K562 (cell line): ENCODE data around the gene ETFBKMT. TPM values are rescaled to one million over a fixed set of nuclear protein-coding genes. Genes with fewer than 3 reads are reported as not detected.

Experiments
- ATAC-seq: fragments of 200-7000 bp; cut with Tn5 transposase; 3 replicates; pipeline ENCODE4 v1.9.1; 2020; ENCODE audit warnings: moderate library complexity
- BruUV-seq: library from RNA; stranded (reverse); fragments of 400-500 nt; replicated peaks from 2 replicates; lab custom pipeline; 2021; lab: Mats Ljungman, UMichigan
- CTCF ChIA-PET: fragments of 300-600 bp; formaldehyde crosslinking; extraction: SDS; loops from one replicate; lab custom pipeline; 2021; ENCODE audit warnings: low intra/inter-chr PET ratio; lab: Yijun Ruan, JAX
- POLR2A ChIA-PET: fragments of 300-600, 350-650 bp; sonication (Branson Sonifier 250); formaldehyde crosslinking; extraction: SDS; loops from one replicate; lab custom pipeline; 2021; ENCODE audit warnings: antibody characterized with exemption, inconsistent platforms; lab: Yijun Ruan, JAX
- DNase-seq, 4 experiments: peaks; one replicate each; pipeline versions ENCODE4 v3.0.0 to v3.0.0-alpha.2; 2011 to 2018; ENCODE audit warnings: low spot score in 3 of 4, mixed read lengths in 3 of 4; ENCODE audit errors: extremely low read depth in 1 of 4
- FAIRE-seq: peaks from 2 replicates; lab custom pipeline; 2011; peaks lifted over from hg19 to GRCh38; lab: Jason Lieb, UNC
- H2AFZ ChIP-seq: 2 replicates; pipeline ENCODE4 v1.6.0; 2011; ENCODE audit warnings: low read depth, low read length, control low read depth, inconsistent platforms
- H3K27ac ChIP-seq: fragments of 200-600 bp; 3 replicates; pipeline ENCODE4 v1.8.0; 2011; ENCODE audit warnings: low read depth, mild to moderate bottlenecking, control low read depth, inconsistent platforms, low read length, moderate library complexity, mixed read lengths; ENCODE audit errors: extremely low read depth
- H3K27me3 ChIP-seq, 2 experiments: fragments of 300-600 bp in 1 of 2; 2 replicates in 1 of 2; 3 replicates in 1 of 2; pipeline versions ENCODE4 v1.6.0 to v1.8.0; 2011; ENCODE audit warnings: inconsistent platforms in 2 of 2, low read length in 2 of 2, mild to moderate bottlenecking in 1 of 2, mixed read lengths in 1 of 2, moderate library complexity in 1 of 2; ENCODE audit not compliant: control insufficient read depth in 2 of 2, insufficient read depth in 2 of 2
- H3K36me3 ChIP-seq: fragments of 300-600 bp; 3 replicates; pipeline ENCODE4 v1.8.0; 2011; ENCODE audit warnings: mild to moderate bottlenecking, low read length, inconsistent platforms; ENCODE audit not compliant: control insufficient read depth, insufficient read depth
- H3K4me1 ChIP-seq, 2 experiments: fragments of 200-600 bp in 1 of 2; replicated peaks in 1 of 2; 2 replicates in 1 of 2; 3 replicates in 1 of 2; pipeline versions ENCODE4 v1.5.1 to v1.8.0; 2011; ENCODE audit warnings: inconsistent platforms in 2 of 2, low read length in 2 of 2, mild to moderate bottlenecking in 1 of 2, mixed read lengths in 1 of 2, moderate library complexity in 1 of 2; ENCODE audit not compliant: control insufficient read depth in 2 of 2, insufficient read depth in 2 of 2
- H3K4me2 ChIP-seq: 2 replicates; pipeline ENCODE4 v1.6.1; 2011; ENCODE audit warnings: low read length, control low read depth, inconsistent platforms, mixed read lengths; ENCODE audit not compliant: insufficient read depth
- H3K4me3 ChIP-seq: fragments of 200-600 bp; sonication (generic), shearing (Covaris generic); 2 replicates; pipeline ENCODE4 v1.5.1; 2016; ENCODE audit warnings: control low read depth, inconsistent platforms
- H3K79me2 ChIP-seq: fragments of 200-600 bp; 3 replicates; pipeline ENCODE4 v1.8.0; 2011; ENCODE audit warnings: low read length, inconsistent platforms; ENCODE audit not compliant: control insufficient read depth, insufficient read depth
- H3K9ac ChIP-seq, 2 experiments: 2 replicates each; pipeline versions ENCODE4 v1.6.0 to v1.6.1; 2011; ENCODE audit warnings: low read depth in 2 of 2, low read length in 2 of 2, control low read depth in 1 of 2, inconsistent platforms in 1 of 2, mild to moderate bottlenecking in 1 of 2, mixed read lengths in 1 of 2; ENCODE audit not compliant: insufficient read depth in 1 of 2
- H3K9me1 ChIP-seq: one replicate; pipeline ENCODE4 v1.6.0; 2011; ENCODE audit warnings: inconsistent platforms, mild to moderate bottlenecking, low read length, moderate library complexity; ENCODE audit not compliant: control insufficient read depth, insufficient read depth
- H3K9me3 ChIP-seq: replicated peaks from 2 replicates; pipeline ENCODE4 v1.5.1; 2011; ENCODE audit warnings: low read depth, low read length, inconsistent platforms; ENCODE audit not compliant: control insufficient read depth, insufficient read depth
- H4K20me1 ChIP-seq: replicated peaks from 2 replicates; pipeline ENCODE4 v1.6.1; 2011; ENCODE audit warnings: low read length, inconsistent platforms, mixed read lengths; ENCODE audit not compliant: control insufficient read depth, insufficient read depth
- C11orf30 ChIP-seq: fragments of 450-650 bp; IDR thresholded peaks from 2 replicates; pipeline ENCODE4 v1.6.1; 2016; ENCODE audit warnings: low read depth, mild to moderate bottlenecking
- E2F3 ChIP-seq: fragments of 250-450 bp; sonication (Bioruptor Pico); IDR thresholded peaks from 2 replicates; pipeline ENCODE4 v1.4.0; 2020; ENCODE audit warnings: mild to moderate bottlenecking
- HOXB6 ChIP-seq: fragments of 250-450 bp; sonication (Bioruptor Pico); IDR thresholded peaks from 2 replicates; pipeline ENCODE4 v1.5.1; 2022; ENCODE audit warnings: mild to moderate bottlenecking, borderline replicate concordance
- LARP7 ChIP-seq: fragments of 450-650 bp; IDR thresholded peaks from 2 replicates; pipeline ENCODE4 v1.6.1; 2016
- LEF1 ChIP-seq: fragments of 450-650 bp; IDR thresholded peaks from 2 replicates; pipeline ENCODE4 v1.6.1; 2016; ENCODE audit warnings: mild to moderate bottlenecking
- MED1 ChIP-seq: sonication (generic); formaldehyde crosslinking; IDR thresholded peaks from 2 replicates; pipeline ENCODE4 v1.8.1; 2023; ENCODE audit warnings: missing genetic modification reagents, borderline replicate concordance
- NCOA4 ChIP-seq: fragments of 450-650 bp; IDR thresholded peaks from 2 replicates; pipeline ENCODE4 v1.6.1; 2018; ENCODE audit warnings: mild to moderate bottlenecking; ENCODE audit not compliant: partially characterized antibody
- NEUROD1 ChIP-seq: fragments of 150-350 bp; IDR thresholded peaks from 2 replicates; pipeline ENCODE4 v1.6.1; 2014; ENCODE audit warnings: borderline replicate concordance, low read length, low read depth; ENCODE audit not compliant: partially characterized antibody
- SMARCB1 ChIP-seq: IDR thresholded peaks from 2 replicates; pipeline ENCODE4 v1.6.1; 2011; ENCODE audit warnings: improper control_type of control experiment, low read depth; ENCODE audit not compliant: insufficient read length
- SRSF3 ChIP-seq: fragments of 200-400 bp; formaldehyde crosslinking; IDR thresholded peaks from 2 replicates; pipeline ENCODE4 v1.6.1; 2016; ENCODE audit warnings: mild to moderate bottlenecking, low read length, moderate library complexity; ENCODE audit not compliant: insufficient read depth
- TAF7 ChIP-seq: fragments of 450-650 bp; IDR thresholded peaks from 2 replicates; pipeline ENCODE4 v1.6.1; 2016; ENCODE audit warnings: missing genetic modification characterization, missing compliant biosample characterization
- WGBS: fragments of 100-300 bp; shearing (Covaris generic); methylation state at CpG from one replicate; pipeline ENCODE4 v1.1.6; 2016; ENCODE audit warnings: low coverage, mixed read lengths; ENCODE audit not compliant: insufficient coverage; ENCODE audit errors: missing lambda C conversion rate; 5-methylcytosine and 5-hydroxymethylcytosine counted together
- in situ Hi-C: fragments of 300-500 bp; cut with MboI; formaldehyde crosslinking; loops from 4 replicates; pipeline ENCODE4 v1.15.0; 2018; ENCODE audit warnings: inconsistent platforms, mixed read lengths
- intact Hi-C: fragments of 100-400 bp; cut with micrococcal nuclease; formaldehyde crosslinking; loops from 2 replicates; pipeline ENCODE4 v1.14.2; 2022
- polyA plus RNA-seq, 8 experiments: library from polyadenylated mRNA; depleted of rRNA in 4 of 8; stranded (reverse) in 5 of 8; unstranded in 3 of 8; fragments of >200 nt; fragmentation: Nextera tagmentation in 2 of 8; fragmentation: Illumina TruSeq in 1 of 8; extraction: Ambion mirVana in 2 of 8; extraction: Trizol in 1 of 8; gene quantifications; 2 replicates each; pipeline versions ENCODE4 v1.2.1 to v1.2.3, GENCODE V29; 2011 to 2014; ENCODE audit warnings: inconsistent platforms in 1 of 8, missing spikeins in 1 of 8
- total RNA-seq, 7 experiments: library from RNA; depleted of rRNA in 6 of 7; stranded (reverse); fragments of >200 nt in 6 of 7; fragmentation: Illumina TruSeq in 2 of 7; extraction: Trizol in 2 of 7; gene quantifications; 2 replicates each; pipeline versions ENCODE4 v1.2.1 to v1.2.3, GENCODE V29; 2011 to 2021; ENCODE audit warnings: low replicate concordance in 1 of 7
- TF ChIP-seq, protein P1 (sequence below): fragments of 250-450 bp; sonication (Bioruptor Pico); IDR thresholded peaks from 2 replicates; pipeline ENCODE4 v1.5.0; 2021
- TF ChIP-seq, protein P2 (sequence below): sonication (generic); formaldehyde crosslinking; IDR thresholded peaks from 2 replicates; pipeline ENCODE4 v1.9.0; 2022; ENCODE audit warnings: mild to moderate bottlenecking, missing genetic modification reagents
- TF ChIP-seq, protein P3 (sequence below): fragments of 250-450 bp; sonication (Bioruptor Pico); IDR thresholded peaks from 2 replicates; pipeline ENCODE4 v1.4.0; 2020; ENCODE audit warnings: borderline replicate concordance

ETFBKMT gene
- total and polyA plus RNA-seq, 9 of the 15 experiments (the other 6 are each of a cell fraction or from before 2014, with no cell fraction given): 0.18 to 1.7 (median 0.96) TPM

DNA sequence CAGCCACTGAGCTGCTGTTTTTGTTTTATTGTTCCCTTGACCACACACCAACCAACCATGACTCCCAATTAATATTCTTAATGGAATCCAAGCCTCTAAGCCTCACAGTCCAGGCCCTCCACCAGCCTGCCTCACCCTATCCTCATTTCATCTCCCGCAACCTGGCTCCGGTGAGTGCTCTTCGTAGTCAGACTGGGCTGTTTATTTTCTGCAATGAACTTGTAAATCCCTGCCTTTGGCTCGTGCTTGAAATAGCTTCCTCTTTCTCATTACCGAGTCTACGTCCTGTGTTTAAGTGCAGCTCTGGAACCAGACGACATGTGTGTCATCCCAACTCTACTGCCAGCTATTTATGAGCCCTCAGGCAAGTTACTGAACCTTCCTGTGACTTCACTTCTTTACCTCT lies 12.4 kb upstream of the ETFBKMT start:
- in situ Hi-C loops (no loop called here), intact Hi-C loops (no loop called here)
- ATAC-seq (no peak), DNase-seq (no peak), FAIRE-seq (no peak)
- H3K4me3 ChIP-seq: no peak overlapping the region
- WGBS: 30% methylated on average over 7 of the region's 7 CpGs
- H4K20me1 ChIP-seq: no peaks in the 10 kb centered on the region
- no peak overlapping the region for H3K4me2 ChIP-seq
- no peaks in the 10 kb centered on the region; a peak in 1 of 5 replicates for H3K4me1 ChIP-seq
- CTCF ChIA-PET: no interaction called here
- no peak overlapping the region for H2AFZ ChIP-seq
- no peak overlapping the region for H3K27ac ChIP-seq
- peaks cover 2 to 10% of the 10 kb centered on the region in 2 experiments; a peak in 2 of 5 replicates for H3K27me3 ChIP-seq
- POLR2A ChIA-PET: interaction anchor here (1.6 kb wide), 1 partner anchor 9 kb away, joined by 5 read pairs; no protein-coding TSS in a partner anchor
- TF ChIP-seq NCOA4 (no peak), LARP7 (no peak), SMARCB1 (no peak), LEF1 (no peak), C11orf30 (no peak), TAF7 (tag) (no peak), NEUROD1 (no peak), MED1 (no peak), HOXB6 (CRISPR knock-in tag) (no peak), SRSF3 (no peak), E2F3 (CRISPR knock-in tag) (no peak)
- TF ChIP-seq, protein P1, sequence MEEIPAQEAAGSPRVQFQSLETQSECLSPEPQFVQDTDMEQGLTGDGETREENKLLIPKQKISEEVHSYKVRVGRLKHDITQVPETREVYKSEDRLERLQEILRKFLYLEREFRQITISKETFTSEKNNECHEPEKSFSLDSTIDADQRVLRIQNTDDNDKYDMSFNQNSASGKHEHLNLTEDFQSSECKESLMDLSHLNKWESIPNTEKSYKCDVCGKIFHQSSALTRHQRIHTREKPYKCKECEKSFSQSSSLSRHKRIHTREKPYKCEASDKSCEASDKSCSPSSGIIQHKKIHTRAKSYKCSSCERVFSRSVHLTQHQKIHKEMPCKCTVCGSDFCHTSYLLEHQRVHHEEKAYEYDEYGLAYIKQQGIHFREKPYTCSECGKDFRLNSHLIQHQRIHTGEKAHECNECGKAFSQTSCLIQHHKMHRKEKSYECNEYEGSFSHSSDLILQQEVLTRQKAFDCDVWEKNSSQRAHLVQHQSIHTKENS (CRISPR knock-in tag): no peak
- TF ChIP-seq, protein P2, sequence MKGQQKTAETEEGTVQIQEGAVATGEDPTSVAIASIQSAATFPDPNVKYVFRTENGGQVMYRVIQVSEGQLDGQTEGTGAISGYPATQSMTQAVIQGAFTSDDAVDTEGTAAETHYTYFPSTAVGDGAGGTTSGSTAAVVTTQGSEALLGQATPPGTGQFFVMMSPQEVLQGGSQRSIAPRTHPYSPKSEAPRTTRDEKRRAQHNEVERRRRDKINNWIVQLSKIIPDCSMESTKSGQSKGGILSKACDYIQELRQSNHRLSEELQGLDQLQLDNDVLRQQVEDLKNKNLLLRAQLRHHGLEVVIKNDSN (CRISPR knock-in tag): no peak
- TF ChIP-seq, protein P3, sequence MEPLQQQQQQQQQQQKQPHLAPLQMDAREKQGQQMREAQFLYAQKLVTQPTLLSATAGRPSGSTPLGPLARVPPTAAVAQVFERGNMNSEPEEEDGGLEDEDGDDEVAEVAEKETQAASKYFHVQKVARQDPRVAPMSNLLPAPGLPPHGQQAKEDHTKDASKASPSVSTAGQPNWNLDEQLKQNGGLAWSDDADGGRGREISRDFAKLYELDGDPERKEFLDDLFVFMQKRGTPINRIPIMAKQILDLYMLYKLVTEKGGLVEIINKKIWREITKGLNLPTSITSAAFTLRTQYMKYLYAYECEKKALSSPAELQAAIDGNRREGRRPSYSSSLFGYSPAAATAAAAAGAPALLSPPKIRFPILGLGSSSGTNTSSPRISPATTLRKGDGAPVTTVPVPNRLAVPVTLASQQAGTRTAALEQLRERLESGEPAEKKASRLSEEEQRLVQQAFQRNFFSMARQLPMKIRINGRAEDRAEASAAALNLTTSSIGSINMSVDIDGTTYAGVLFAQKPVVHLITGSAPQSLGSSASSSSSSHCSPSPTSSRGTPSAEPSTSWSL: no peak
- H3K9ac ChIP-seq: no peak overlapping the region
- no peaks in the 10 kb centered on the region for H3K9me1 ChIP-seq
- H3K36me3 ChIP-seq: no peaks in the 10 kb centered on the region
- H3K9me3 ChIP-seq: no peaks in the 10 kb centered on the region
- no TSS peak for BruUV-seq
- H3K79me2 ChIP-seq: no peaks in the 10 kb centered on the region
